ENCODE data around the gene ZNF544. TPM values are rescaled to one million over a fixed set of nuclear protein-coding genes. Genes with fewer than 3 reads are reported as not detected.

ZNF544 gene
- 10 to 100 TPM; 29.5 to 38.8 (median 37.6) TPM for total RNA-seq

GRCh38 chr19:58228585-58229254 lies at the start of gene ZNF544:
TSS of gene ZNF544 (plus strand) at chr19:58228914. CDS start at chr19:58244024, 15,110 bp downstream.
- TF ChIP-seq EP300 (IDR thresholded peaks at IDR 0.05) (no peak), POLR2A (IDR thresholded peaks at IDR 0.05; ENCODE audit: low read depth) (no peak), POLR2AphosphoS5 (IDR thresholded peaks at IDR 0.05) (peak; percentile 72 to 85)
- TF ChIP-seq, protein P1, sequence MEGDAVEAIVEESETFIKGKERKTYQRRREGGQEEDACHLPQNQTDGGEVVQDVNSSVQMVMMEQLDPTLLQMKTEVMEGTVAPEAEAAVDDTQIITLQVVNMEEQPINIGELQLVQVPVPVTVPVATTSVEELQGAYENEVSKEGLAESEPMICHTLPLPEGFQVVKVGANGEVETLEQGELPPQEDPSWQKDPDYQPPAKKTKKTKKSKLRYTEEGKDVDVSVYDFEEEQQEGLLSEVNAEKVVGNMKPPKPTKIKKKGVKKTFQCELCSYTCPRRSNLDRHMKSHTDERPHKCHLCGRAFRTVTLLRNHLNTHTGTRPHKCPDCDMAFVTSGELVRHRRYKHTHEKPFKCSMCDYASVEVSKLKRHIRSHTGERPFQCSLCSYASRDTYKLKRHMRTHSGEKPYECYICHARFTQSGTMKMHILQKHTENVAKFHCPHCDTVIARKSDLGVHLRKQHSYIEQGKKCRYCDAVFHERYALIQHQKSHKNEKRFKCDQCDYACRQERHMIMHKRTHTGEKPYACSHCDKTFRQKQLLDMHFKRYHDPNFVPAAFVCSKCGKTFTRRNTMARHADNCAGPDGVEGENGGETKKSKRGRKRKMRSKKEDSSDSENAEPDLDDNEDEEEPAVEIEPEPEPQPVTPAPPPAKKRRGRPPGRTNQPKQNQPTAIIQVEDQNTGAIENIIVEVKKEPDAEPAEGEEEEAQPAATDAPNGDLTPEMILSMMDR (IDR thresholded peaks at IDR 0.05): peak in 1 of 3 experiments; percentile 14
- Histone ChIP-seq H3K27me3 (no peaks in the 10 kb centered on the region), H3K4me3 (peak within 1 kb of the TSS; percentile 76 to 86 (median 79)), H3K4me1 (peaks cover 17 to 20% (median 17%) of the 10 kb centered on the region in 4 donors), H3K27ac (replicated peaks in 1 of 4) (peak within 1 kb of the TSS; percentile 76 to 86 (median 82)), H3K36me3 (peaks cover 39 to 43% (median 40%) of the 10 kb centered on the region in 4 donors), H3K9me3 (peaks cover 0 to 47% (median 28%) of the 10 kb centered on the region in 4 donors)
- DNase-seq (ENCODE audit: extremely low spot score): no peak
- intact Hi-C loops (cut with DNase I): no loop called here
- WGBS: 1% methylated on average over 18 of the region's 62 CpGs

DNA sequence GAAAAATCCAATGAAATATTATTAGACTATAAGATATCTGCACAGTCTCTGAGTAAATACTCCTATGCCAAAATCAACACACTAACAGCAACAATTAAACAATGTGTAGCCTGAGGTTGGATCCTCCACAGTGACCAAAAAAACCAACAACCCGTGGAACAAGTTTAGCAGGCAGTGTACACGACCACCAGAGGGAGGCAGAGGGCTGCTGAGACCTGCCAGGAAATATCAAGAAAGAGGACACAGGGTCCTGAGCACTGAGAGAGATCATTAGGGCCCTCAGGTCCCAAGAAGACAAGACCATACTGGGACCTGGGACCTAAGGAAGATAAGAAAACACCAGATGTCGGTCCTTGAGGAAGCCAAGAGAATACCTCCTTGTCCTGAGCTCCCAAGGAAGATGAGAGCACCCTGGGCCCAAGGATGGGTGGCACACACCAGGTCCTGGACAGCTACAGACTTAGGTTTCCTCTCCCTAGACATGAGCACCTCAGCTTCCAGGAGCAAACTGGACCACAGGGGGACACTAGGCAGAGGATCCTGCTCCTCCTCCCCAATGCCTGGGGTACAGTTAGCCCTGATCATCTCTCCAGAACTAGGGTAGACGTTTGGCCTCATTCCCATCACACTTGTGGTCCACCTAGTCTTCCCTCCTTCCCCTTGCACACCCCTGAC lies 46.7 kb upstream of the ZNF544 start:
- WGBS: 49% methylated on average over 4 of the region's 4 CpGs

GRCh38 chr19:58182577-58182988 lies 46.1 kb upstream of the ZNF544 start:
- TF ChIP-seq POLR2AphosphoS5 (IDR thresholded peaks at IDR 0.05) (no peak), POLR2A (IDR thresholded peaks at IDR 0.05; ENCODE audit: low read depth) (no peak), EP300 (IDR thresholded peaks at IDR 0.05) (no peak)
- TF ChIP-seq, protein P1 (IDR thresholded peaks at IDR 0.05): no peak
- H3K4me3 ChIP-seq: peak overlapping the region; percentile 78 to 98 (median 87)
- peaks cover 0 to 28% (median 0%) of the 10 kb centered on the region in 4 donors for H3K4me1 ChIP-seq
- peak; percentile 96 for DNase-seq (ENCODE audit: extremely low spot score)
- H3K36me3 ChIP-seq: peaks cover 45 to 62% (median 52%) of the 10 kb centered on the region in 4 donors
- WGBS: 6% methylated on average over 17 of the region's 17 CpGs
- H3K27ac ChIP-seq (replicated peaks in 1 of 4): peak overlapping the region; percentile 96
- no peaks in the 10 kb centered on the region for H3K27me3 ChIP-seq
- intact Hi-C loops (cut with DNase I): loop anchor here (10.0 kb wide), 1 partner anchor 92 kb away; the partner anchor contains the start of gene ZNF8
- peaks cover 15 to 100% (median 98%) of the 10 kb centered on the region in 4 donors for H3K9me3 ChIP-seq

More for the DNA sequence above, 46.7 kb upstream of the ZNF544 start:
- peaks cover 0 to 28% (median 0%) of the 10 kb centered on the region in 4 donors for H3K4me1 ChIP-seq
- H3K27me3 ChIP-seq: no peaks in the 10 kb centered on the region
- DNase-seq (ENCODE audit: extremely low spot score): no peak
- TF ChIP-seq POLR2AphosphoS5 (IDR thresholded peaks at IDR 0.05): no peak
- TF ChIP-seq, protein P1 (IDR thresholded peaks at IDR 0.05): peak; percentile 7 to 33 (median 15)
- TF ChIP-seq POLR2A (IDR thresholded peaks at IDR 0.05; ENCODE audit: low read depth): no peak
- intact Hi-C loops (cut with DNase I): loop anchor here (10.0 kb wide), 1 partner anchor 93 kb away; the partner anchor contains the start of gene ZNF8
- peaks cover 40 to 59% (median 49%) of the 10 kb centered on the region in 4 donors for H3K36me3 ChIP-seq
- peak overlapping the region; percentile 78 to 98 (median 87) for H3K4me3 ChIP-seq
- peaks cover 19 to 100% (median 98%) of the 10 kb centered on the region in 4 donors for H3K9me3 ChIP-seq
- H3K27ac ChIP-seq (replicated peaks in 1 of 4): peak overlapping the region; percentile 96

DNA sequence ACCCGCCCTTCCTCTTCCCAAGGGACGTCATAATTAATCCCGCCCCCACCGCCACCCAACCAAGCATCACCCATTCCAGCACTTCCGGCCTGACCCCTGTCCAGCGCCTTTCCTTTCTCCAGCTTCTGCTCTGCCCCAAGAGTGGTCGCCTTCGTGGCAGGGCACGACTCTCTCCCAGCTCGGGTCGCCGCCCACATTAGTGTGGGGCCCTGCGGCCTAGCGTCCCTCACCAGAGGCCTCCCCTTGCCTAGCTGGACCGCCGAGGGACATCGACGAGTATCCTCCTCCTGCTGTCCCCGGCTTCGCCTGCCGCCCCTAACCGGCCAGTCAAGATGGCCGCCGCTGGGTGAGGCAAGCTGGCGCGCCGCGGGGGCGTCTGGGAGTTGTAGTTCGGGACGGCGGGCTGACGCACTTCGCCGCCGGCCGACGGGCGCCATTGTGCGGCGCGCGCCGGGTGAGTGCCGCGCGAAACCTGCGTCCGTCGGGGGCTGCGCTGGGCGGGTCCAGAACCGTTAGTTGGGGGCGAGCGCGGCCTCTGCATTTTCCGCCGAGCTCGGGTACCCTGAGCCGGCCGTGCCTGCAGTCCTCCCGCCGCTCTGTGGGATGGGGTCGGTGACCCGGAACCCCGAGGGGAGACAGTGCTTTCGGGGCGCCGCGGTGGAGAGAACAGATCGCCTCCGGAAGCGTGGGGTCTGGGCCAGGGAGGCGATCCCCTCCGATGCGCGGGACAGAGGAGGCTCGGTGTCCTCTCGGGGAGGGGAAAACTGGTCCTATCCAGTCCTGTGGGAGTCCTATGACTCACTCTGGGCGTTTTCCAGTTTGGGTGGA lies 45.5 kb upstream of the ZNF544 start, which contains the start of gene ZNF274:
Gene ZNF274 (plus strand): TSS at position 73 of the 828 bp plus-strand sequence. CDS start 905 bp downstream, outside the sequence.
- H3K4me1 ChIP-seq: peaks cover 0 to 28% (median 0%) of the 10 kb centered on the region in 4 donors
- 0% methylated on average over 24 of the region's 80 CpGs for whole genome bisulfite sequencing
- H3K36me3 ChIP-seq: peaks cover 45 to 62% (median 52%) of the 10 kb centered on the region in 4 donors
- peak within 1 kb of the TSS; percentile 78 to 98 (median 87) for H3K4me3 ChIP-seq
- peak; percentile 96 for DNase-seq (ENCODE audit: extremely low spot score)
- no peaks in the 10 kb centered on the region for H3K27me3 ChIP-seq
- TF ChIP-seq POLR2AphosphoS5 (IDR thresholded peaks at IDR 0.05) (peak; percentile 89 to 95), POLR2A (IDR thresholded peaks at IDR 0.05; ENCODE audit: low read depth) (peak; percentile 81), EP300 (IDR thresholded peaks at IDR 0.05) (no peak)
- peaks cover 13 to 100% (median 99%) of the 10 kb centered on the region in 4 donors for H3K9me3 ChIP-seq
- intact Hi-C loops (cut with DNase I): loop anchor here (10.0 kb wide), 1 partner anchor 92 kb away; the partner anchor contains the start of gene ZNF8
- peak within 1 kb of the TSS; percentile 96 for H3K27ac ChIP-seq (replicated peaks in 1 of 4)

Measured in esophagus muscularis mucosa (tissue), 4 donors.